IMR-90 (cell line): ENCODE measurements around the gene RALGAPA2.

Experiments
- CEBPB ChIP-seq: IDR thresholded peaks from 2 replicates; pipeline ENCODE4 v1.6.1; 2012; ENCODE audit warnings: low read depth, low read length, improper control_type of control experiment
- CHD1 ChIP-seq: IDR thresholded peaks from 2 replicates; pipeline ENCODE4 v1.6.1; 2012; ENCODE audit warnings: low read depth, low read length, improper control_type of control experiment
- MAFK ChIP-seq: IDR thresholded peaks from 2 replicates; pipeline ENCODE4 v1.6.1; 2012; ENCODE audit warnings: low read depth, low read length, improper control_type of control experiment
- MXI1 ChIP-seq: IDR thresholded peaks from 2 replicates; pipeline ENCODE4 v1.6.1; 2012; ENCODE audit warnings: low read depth, mild to moderate bottlenecking, low read length, moderate library complexity, borderline replicate concordance
- POLR2A ChIP-seq: IDR thresholded peaks from 2 replicates; pipeline ENCODE4 v1.6.1; 2012; ENCODE audit warnings: mild to moderate bottlenecking, low read depth, low read length
- RCOR1 ChIP-seq: IDR thresholded peaks from 2 replicates; pipeline ENCODE4 v1.6.1; 2012; ENCODE audit warnings: mild to moderate bottlenecking, low read length, improper control_type of control experiment; ENCODE audit not compliant: insufficient replicate concordance
- SMC3 ChIP-seq: fragments of 150-350 bp; IDR thresholded peaks from 2 replicates; pipeline ENCODE4 v1.6.1; 2016; ENCODE audit warnings: low read depth, mild to moderate bottlenecking, antibody characterized with exemption, low read length, moderate library complexity
- USF2 ChIP-seq: fragments of 150-350 bp; IDR thresholded peaks from 2 replicates; pipeline ENCODE4 v1.6.1; 2017; ENCODE audit warnings: mild to moderate bottlenecking, antibody characterized with exemption, low read length, low read depth
- TF ChIP-seq, protein P1 (sequence below): conservative IDR thresholded peaks from 2 replicates; pipeline ENCODE4 v1.5.1; 2012; ENCODE audit warnings: mild to moderate bottlenecking, low read depth, low read length, improper control_type of control experiment
- TF ChIP-seq, protein P2 (sequence below): fragments of 150-350 bp; IDR thresholded peaks from 2 replicates; pipeline ENCODE4 v1.6.1; 2016; ENCODE audit warnings: low read depth, mild to moderate bottlenecking, low read length, moderate library complexity, borderline replicate concordance

DNA sequence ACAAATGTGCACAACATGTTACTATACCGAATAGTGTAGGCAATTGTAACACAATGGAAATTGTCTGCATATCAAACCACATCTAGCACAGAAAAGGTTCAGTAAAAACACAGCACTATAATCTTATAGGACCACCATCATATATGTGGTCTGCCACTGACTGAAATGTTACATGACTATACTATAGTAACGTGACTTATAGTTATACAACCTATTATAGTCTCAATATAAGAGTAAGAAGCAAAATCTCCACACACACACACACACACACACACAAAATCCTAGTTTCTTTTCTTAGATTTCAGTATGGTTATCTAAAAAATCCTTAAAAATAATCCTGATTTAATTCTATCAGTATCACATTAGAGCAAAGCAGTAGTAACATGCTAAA lies 164.6 kb downstream of the RALGAPA2 start:
- TF ChIP-seq, protein P1, sequence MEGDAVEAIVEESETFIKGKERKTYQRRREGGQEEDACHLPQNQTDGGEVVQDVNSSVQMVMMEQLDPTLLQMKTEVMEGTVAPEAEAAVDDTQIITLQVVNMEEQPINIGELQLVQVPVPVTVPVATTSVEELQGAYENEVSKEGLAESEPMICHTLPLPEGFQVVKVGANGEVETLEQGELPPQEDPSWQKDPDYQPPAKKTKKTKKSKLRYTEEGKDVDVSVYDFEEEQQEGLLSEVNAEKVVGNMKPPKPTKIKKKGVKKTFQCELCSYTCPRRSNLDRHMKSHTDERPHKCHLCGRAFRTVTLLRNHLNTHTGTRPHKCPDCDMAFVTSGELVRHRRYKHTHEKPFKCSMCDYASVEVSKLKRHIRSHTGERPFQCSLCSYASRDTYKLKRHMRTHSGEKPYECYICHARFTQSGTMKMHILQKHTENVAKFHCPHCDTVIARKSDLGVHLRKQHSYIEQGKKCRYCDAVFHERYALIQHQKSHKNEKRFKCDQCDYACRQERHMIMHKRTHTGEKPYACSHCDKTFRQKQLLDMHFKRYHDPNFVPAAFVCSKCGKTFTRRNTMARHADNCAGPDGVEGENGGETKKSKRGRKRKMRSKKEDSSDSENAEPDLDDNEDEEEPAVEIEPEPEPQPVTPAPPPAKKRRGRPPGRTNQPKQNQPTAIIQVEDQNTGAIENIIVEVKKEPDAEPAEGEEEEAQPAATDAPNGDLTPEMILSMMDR = no peak
- no peak for TF ChIP-seq MXI1
- no peak for TF ChIP-seq POLR2A
- TF ChIP-seq MAFK = no peak
- TF ChIP-seq, protein P2, sequence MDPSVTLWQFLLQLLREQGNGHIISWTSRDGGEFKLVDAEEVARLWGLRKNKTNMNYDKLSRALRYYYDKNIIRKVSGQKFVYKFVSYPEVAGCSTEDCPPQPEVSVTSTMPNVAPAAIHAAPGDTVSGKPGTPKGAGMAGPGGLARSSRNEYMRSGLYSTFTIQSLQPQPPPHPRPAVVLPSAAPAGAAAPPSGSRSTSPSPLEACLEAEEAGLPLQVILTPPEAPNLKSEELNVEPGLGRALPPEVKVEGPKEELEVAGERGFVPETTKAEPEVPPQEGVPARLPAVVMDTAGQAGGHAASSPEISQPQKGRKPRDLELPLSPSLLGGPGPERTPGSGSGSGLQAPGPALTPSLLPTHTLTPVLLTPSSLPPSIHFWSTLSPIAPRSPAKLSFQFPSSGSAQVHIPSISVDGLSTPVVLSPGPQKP = no peak
- no peak for TF ChIP-seq CEBPB
- no peak for TF ChIP-seq USF2
- no peak for TF ChIP-seq SMC3
- no peak for TF ChIP-seq RCOR1
- no peak for TF ChIP-seq CHD1
